ENCODE results near the gene GPR55.

- no peak for TF ChIP-seq ZNF76 (tag by site-specific recombination; IDR thresholded peaks at IDR 0.05; ENCODE audit: borderline replicate concordance, low read depth)
- no peak for TF ChIP-seq ZEB2 (tag by site-specific recombination; IDR thresholded peaks at IDR 0.05)
- TF ChIP-seq CTCF (tag by site-specific recombination; IDR thresholded peaks at IDR 0.05) = no peak
- no peak for TF ChIP-seq SP3 (tag by site-specific recombination; IDR thresholded peaks at IDR 0.05)
- TF ChIP-seq KLF16 (tag by site-specific recombination; IDR thresholded peaks at IDR 0.05) = no peak
- TF ChIP-seq ZNF521 (tag by site-specific recombination; IDR thresholded peaks at IDR 0.05) = no peak
- no peak for TF ChIP-seq ZBTB7A (tag by site-specific recombination; IDR thresholded peaks at IDR 0.05; ENCODE audit: low read depth)
- no peak for TF ChIP-seq ZBTB10 (tag by site-specific recombination; IDR thresholded peaks at IDR 0.05)
- TF ChIP-seq REST (tag by site-specific recombination; IDR thresholded peaks at IDR 0.05) = no peak
- no peak for TF ChIP-seq ZNF426 (tag by site-specific recombination; IDR thresholded peaks at IDR 0.05)
- no peak for TF ChIP-seq ZFP69B (tag by site-specific recombination; IDR thresholded peaks at IDR 0.05)
- TF ChIP-seq ZSCAN30 (tag by site-specific recombination; IDR thresholded peaks at IDR 0.05) = no peak
Observed at GRCh38 chr2:230878599-230879188, 46.3 kb downstream of the GPR55 start.
